K562 (cell line): ENCODE data around the gene LTB4R2.

Experiments used
- HCFC1 ChIP-seq: IDR thresholded peaks from 2 replicates; pipeline ENCODE4 v1.6.1; 2012; ENCODE audit warnings: low read depth, low read length, improper control_type of control experiment
- MAX ChIP-seq: sonication (generic); formaldehyde crosslinking; IDR thresholded peaks from 2 replicates; pipeline ENCODE4 v1.9.0; 2022; ENCODE audit warnings: mild to moderate bottlenecking, missing genetic modification reagents
- MBD1 ChIP-seq: fragments of 250-450 bp; sonication (Bioruptor Pico); IDR thresholded peaks from 2 replicates; pipeline ENCODE4 v1.8.0; 2022; ENCODE audit warnings: inconsistent platforms
- NRF1 ChIP-seq, 2 experiments: fragments of 450-650 bp; IDR thresholded peaks in 1 of 2; conservative IDR thresholded peaks in 1 of 2; 2 replicates each; pipeline ENCODE4 v1.6.1; 2014; ENCODE audit warnings: mild to moderate bottlenecking in 2 of 2

- TF ChIP-seq MBD1 (CRISPR knock-in tag) (no peak), NRF1 (conservative IDR thresholded peaks at IDR 0.05 in 1 of 2, IDR thresholded peaks at IDR 0.05 in 1 of 2) (no peak), MAX (no peak), HCFC1 (no peak)
Measured at GRCh38 chr14:24268225-24268624, 41.7 kb upstream of the LTB4R2 start.
